Transverse colon (tissue), 4 donors: ENCODE data around the gene RRBP1. TPM values are rescaled to one million over a fixed set of nuclear protein-coding genes. Genes with fewer than 3 reads are reported as not detected.

Experiments
- DNase-seq: peaks from one replicate; pipeline ENCODE4 v3.0.0-alpha.2; 2019
- H3K27ac ChIP-seq, 4 donors: fragments of 200-600 bp; sonication (generic); 2 replicates each; pipeline ENCODE4 v1.5.1; 2016 to 2018; ENCODE audit warnings: inconsistent platforms in 4 of 4
- H3K27me3 ChIP-seq: fragments of 200-600 bp; sonication (generic); 2 replicates; pipeline ENCODE4 v1.5.1; 2017; ENCODE audit warnings: inconsistent platforms
- H3K36me3 ChIP-seq, 4 donors: fragments of 200-600 bp; sonication (generic); 2 replicates each; pipeline ENCODE4 v1.5.1; 2017 to 2019; ENCODE audit warnings: inconsistent platforms in 4 of 4
- H3K4me1 ChIP-seq, 4 donors: fragments of 200-600 bp; sonication (generic); 2 replicates each; pipeline ENCODE4 v1.5.1; 2017 to 2020; ENCODE audit warnings: inconsistent platforms in 4 of 4
- H3K4me3 ChIP-seq, 4 donors: fragments of 200-600 bp; sonication (generic); 1 replicate in 1 of 4; 2 replicates in 3 of 4; pipeline versions ENCODE4 v1.5.1 to v1.6.1; 2017 to 2019; ENCODE audit warnings: inconsistent platforms in 4 of 4
- H3K9me3 ChIP-seq, 2 donors: fragments of 200-600 bp; sonication (generic); 2 replicates each; pipeline ENCODE4 v1.5.1; 2017 to 2019; ENCODE audit warnings: inconsistent platforms in 2 of 2
- EP300 ChIP-seq: sonication (generic); formaldehyde crosslinking; IDR thresholded peaks from one replicate; pipeline ENCODE4 v1.6.1; 2017; ENCODE audit warnings: antibody characterized with exemption, low read depth
- POLR2A ChIP-seq: fragments of 450-650 bp; IDR thresholded peaks from one replicate; pipeline ENCODE4 v1.6.1; 2016; ENCODE audit warnings: antibody characterized with exemption, mild to moderate bottlenecking, moderate library complexity
- POLR2AphosphoS5 ChIP-seq, 3 donors: sonication (generic); formaldehyde crosslinking; IDR thresholded peaks; one replicate each; pipeline ENCODE4 v1.6.1; 2016; ENCODE audit warnings: antibody characterized with exemption in 3 of 3
- WGBS, 2 donors: methylation state at CpG; one replicate each; pipeline ENCODE4 v1.1.5; 2018; ENCODE audit warnings: low coverage in 1 of 2; 5-methylcytosine and 5-hydroxymethylcytosine counted together
- in situ Hi-C, 4 donors: fragments of 200-750 bp; cut with MboI; loops; one replicate each; pipeline versions ENCODE4 v1.15.0 to v1.15.1; 2017; ENCODE audit warnings: low sequenced_read_pairs in 3 of 4, low pct_ligation_motif_present in 1 of 4, low pct_unique_long_range_greater_than_20kb in 1 of 4
- intact Hi-C: fragments of 100-400 bp; cut with DNase I; formaldehyde crosslinking; loops from one replicate; pipeline ENCODE4 v1.15.1; 2023; ENCODE audit warnings: low total_unique reads
- total RNA-seq, 4 donors: library from RNA; depleted of rRNA; stranded (reverse); fragments of >200 nt; gene quantifications; one replicate each; pipeline ENCODE4 v1.1.0, GENCODE V29; 2016
- TF ChIP-seq, protein P1 (sequence below), 5 experiments: fragments of 200-600 bp in 3 of 5; fragments of 450-650 bp in 2 of 5; sonication (generic) in 3 of 5; IDR thresholded peaks; 1 replicate in 2 of 5; 2 replicates in 3 of 5; pipeline ENCODE4 v1.5.1; 2016 to 2017; ENCODE audit warnings: antibody characterized with exemption in 5 of 5, inconsistent platforms in 3 of 5, mild to moderate bottlenecking in 2 of 5, moderate library complexity in 1 of 5

The RRBP1 gene
- total RNA-seq, 4 donors from 2014 or later: 219 to 403 (median 288) TPM

DNA sequence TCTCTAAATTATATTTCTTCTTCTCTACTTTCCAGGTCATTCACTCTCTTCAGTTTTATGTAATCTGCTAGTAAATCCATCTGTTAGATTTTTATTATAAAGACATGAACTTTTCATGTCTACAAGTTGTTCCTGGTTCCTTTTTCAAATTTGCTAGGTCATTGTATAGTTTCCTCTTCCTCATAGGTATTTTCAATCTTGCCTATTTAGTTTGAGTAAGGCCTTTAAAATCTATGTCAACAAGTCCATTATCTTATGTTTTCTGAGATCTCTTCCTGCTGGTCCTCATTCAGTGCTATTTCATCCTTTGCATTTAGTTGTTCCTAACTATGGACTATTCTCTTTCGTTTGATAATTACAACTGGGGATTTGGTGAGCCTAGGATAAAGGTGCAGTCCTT lies 11.0 kb downstream of the RRBP1 start:
- Histone ChIP-seq H3K9me3 (no peaks in the 10 kb centered on the region), H3K4me3 (no peak overlapping the region), H3K36me3 (no peaks in the 10 kb centered on the region), H3K4me1 (peaks cover 0 to 61% (median 15%) of the 10 kb centered on the region in 4 donors), H3K27ac (no peak overlapping the region), H3K27me3 (no peaks in the 10 kb centered on the region)
- intact Hi-C loops: no loop called here
- in situ Hi-C loops: loop anchor here in 3 of 4 donors (10.0 to 25.0 kb wide), 3 partner anchors 224 to 266 kb away; no protein-coding TSS in a partner anchor
- WGBS, 2 donors: 86% methylated on average over 1 of the region's 1 CpG
- DNase-seq: no peak
- TF ChIP-seq POLR2AphosphoS5 (IDR thresholded peaks at IDR 0.05) (no peak), POLR2A (no peak), EP300 (no peak)

DNA sequence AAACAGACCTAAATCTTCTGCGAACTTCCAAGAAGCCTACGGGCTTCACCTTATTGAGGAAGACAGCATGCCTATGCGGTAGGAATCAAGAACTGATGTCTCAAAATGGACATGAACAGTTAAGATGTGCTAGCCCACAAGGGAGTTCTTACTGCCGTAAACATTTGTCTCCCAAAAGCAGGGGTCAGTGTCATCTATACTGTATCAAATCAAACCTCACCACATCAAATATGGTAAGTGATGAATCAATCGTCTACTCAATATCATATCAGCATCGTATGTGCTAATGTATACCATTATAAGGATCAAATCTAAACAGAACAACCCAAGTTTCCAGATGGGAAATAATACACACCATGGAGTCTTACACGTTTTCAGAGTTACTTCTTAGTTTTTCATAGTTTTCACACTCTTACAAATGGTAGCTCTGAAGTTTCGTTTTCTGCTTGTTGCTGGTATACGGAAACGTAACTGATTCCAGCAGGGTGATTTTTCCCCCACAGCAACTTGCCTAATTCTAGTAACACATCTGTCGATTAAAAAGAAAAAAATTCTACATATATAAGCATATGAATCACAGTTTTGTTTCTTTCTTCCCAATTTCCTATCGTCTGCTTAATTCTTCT lies 12.6 kb downstream of the RRBP1 start:
- H3K36me3 ChIP-seq: no peaks in the 10 kb centered on the region
- intact Hi-C loops: no loop called here
- in situ Hi-C loops: loop anchor here in 2 of 4 donors (25.0 kb wide), 2 partner anchors 243 to 268 kb away; no protein-coding TSS in a partner anchor
- H3K27ac ChIP-seq: no peak overlapping the region
- H3K4me1 ChIP-seq: peaks cover 0 to 63% (median 1%) of the 10 kb centered on the region in 4 donors
- TF ChIP-seq EP300: no peak
- TF ChIP-seq POLR2AphosphoS5 (IDR thresholded peaks at IDR 0.05): no peak
- TF ChIP-seq, protein P1, sequence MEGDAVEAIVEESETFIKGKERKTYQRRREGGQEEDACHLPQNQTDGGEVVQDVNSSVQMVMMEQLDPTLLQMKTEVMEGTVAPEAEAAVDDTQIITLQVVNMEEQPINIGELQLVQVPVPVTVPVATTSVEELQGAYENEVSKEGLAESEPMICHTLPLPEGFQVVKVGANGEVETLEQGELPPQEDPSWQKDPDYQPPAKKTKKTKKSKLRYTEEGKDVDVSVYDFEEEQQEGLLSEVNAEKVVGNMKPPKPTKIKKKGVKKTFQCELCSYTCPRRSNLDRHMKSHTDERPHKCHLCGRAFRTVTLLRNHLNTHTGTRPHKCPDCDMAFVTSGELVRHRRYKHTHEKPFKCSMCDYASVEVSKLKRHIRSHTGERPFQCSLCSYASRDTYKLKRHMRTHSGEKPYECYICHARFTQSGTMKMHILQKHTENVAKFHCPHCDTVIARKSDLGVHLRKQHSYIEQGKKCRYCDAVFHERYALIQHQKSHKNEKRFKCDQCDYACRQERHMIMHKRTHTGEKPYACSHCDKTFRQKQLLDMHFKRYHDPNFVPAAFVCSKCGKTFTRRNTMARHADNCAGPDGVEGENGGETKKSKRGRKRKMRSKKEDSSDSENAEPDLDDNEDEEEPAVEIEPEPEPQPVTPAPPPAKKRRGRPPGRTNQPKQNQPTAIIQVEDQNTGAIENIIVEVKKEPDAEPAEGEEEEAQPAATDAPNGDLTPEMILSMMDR (IDR thresholded peaks at IDR 0.05): no peak
- no peak for TF ChIP-seq POLR2A
- 87 to 88% methylated on average over 9 to 12 of the region's 12 CpGs for WGBS, 2 donors
- no peaks in the 10 kb centered on the region for H3K27me3 ChIP-seq
- no peaks in the 10 kb centered on the region for H3K9me3 ChIP-seq
- DNase-seq: no peak
- H3K4me3 ChIP-seq: no peak overlapping the region

DNA sequence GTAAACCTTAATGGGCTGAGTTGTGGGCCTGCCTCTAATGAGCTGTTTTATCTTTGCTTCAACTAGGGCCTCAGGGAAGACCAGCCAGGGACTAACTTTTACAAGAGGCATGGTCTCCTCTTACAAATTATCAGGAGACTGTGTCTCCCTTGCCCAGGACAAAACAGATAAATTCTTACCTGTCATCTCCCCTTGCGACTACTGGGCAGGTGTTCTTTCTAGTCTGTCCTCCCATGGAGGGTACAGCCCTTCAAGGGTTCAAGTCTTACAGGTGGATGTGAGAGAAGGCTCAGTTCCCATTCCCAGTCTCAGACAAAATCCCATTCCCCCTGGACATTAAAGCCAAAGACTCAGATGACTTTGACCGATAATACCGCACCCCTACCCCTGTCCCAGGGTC lies 13.6 kb downstream of the RRBP1 start:
- no peaks in the 10 kb centered on the region for H3K27me3 ChIP-seq
- peaks cover 0 to 57% (median 5%) of the 10 kb centered on the region in 4 donors for H3K4me1 ChIP-seq
- in situ Hi-C loops: loop anchor here in 2 of 4 donors (25.0 kb wide), 2 partner anchors 244 to 269 kb away; no protein-coding TSS in a partner anchor
- no peak overlapping the region for H3K27ac ChIP-seq
- H3K4me3 ChIP-seq: no peak overlapping the region
- no peaks in the 10 kb centered on the region for H3K36me3 ChIP-seq
- no peak for DNase-seq
- no peak for TF ChIP-seq POLR2A
- intact Hi-C loops: no loop called here
- WGBS, 2 donors: 100% methylated on average over 2 to 3 of the region's 3 CpGs
- no peaks in the 10 kb centered on the region for H3K9me3 ChIP-seq

DNA sequence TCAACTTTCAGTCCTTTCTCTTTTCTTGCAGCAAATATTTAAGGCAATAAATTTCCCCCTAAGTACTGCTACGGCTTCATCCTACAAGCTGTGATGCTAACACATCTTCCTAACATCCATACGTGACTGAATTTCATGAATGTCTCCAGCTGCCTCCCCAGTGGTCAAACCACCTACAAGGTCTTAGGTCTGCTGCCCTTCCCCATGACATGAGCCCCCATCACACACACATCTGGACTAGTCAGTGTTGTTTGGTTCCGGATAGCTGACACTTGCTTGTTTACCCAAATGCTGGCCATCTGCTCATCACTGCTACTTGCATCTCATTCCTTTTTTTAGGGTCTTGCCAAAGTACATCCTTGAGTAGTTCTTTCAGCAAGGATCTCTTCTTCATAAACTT lies 14.6 kb downstream of the RRBP1 start:
- no peak overlapping the region for H3K4me3 ChIP-seq
- WGBS, 2 donors: 76% methylated on average over 3 of the region's 3 CpGs; no CpG with 5 or more reads in 1 of the 2 donors
- intact Hi-C loops: no loop called here
- no peak overlapping the region for H3K27ac ChIP-seq
- in situ Hi-C loops: loop anchor here in 2 of 4 donors (25.0 kb wide), 2 partner anchors 245 to 270 kb away; no protein-coding TSS in a partner anchor
- DNase-seq: no peak
- peaks cover 0 to 60% (median 11%) of the 10 kb centered on the region in 4 donors for H3K4me1 ChIP-seq
- TF ChIP-seq, protein P1 (IDR thresholded peaks at IDR 0.05): no peak
- no peak for TF ChIP-seq POLR2AphosphoS5 (IDR thresholded peaks at IDR 0.05)
- TF ChIP-seq POLR2A: no peak
- TF ChIP-seq EP300: no peak
- no peaks in the 10 kb centered on the region for H3K27me3 ChIP-seq
- no peaks in the 10 kb centered on the region for H3K36me3 ChIP-seq
- H3K9me3 ChIP-seq: no peaks in the 10 kb centered on the region

DNA sequence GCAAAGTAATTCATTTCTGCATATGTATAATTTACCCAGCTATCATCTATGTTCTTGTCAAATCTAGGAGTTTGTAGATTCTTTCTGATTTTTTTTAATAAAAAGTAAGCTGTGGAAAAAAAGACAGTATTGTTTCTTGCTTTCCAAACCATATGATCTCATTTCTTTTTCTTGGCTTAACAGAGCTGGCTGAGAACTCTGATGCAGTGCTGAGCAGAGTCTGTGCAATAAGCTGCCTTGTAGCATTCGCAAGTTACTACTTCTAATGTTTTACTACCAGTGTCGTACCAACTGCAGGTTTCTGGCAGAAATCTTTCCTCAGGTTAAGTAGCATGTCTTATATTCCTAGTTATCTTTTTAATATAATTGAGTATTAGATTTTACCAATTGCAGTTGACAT lies 15.6 kb downstream of the RRBP1 start:
- no peak for DNase-seq
- TF ChIP-seq POLR2AphosphoS5 (IDR thresholded peaks at IDR 0.05): no peak
- TF ChIP-seq, protein P1 (IDR thresholded peaks at IDR 0.05): no peak
- TF ChIP-seq EP300: no peak
- no peak for TF ChIP-seq POLR2A
- in situ Hi-C loops (loop anchor here in 2 of 4 donors (25.0 kb wide), 2 partner anchors 246 to 271 kb away; no protein-coding TSS in a partner anchor), intact Hi-C loops (no loop called here)
- WGBS, 2 donors: 75% methylated on average over 2 of the region's 2 CpGs; no CpG with 5 or more reads in 1 of the 2 donors
- Histone ChIP-seq H3K4me1 (peaks cover 1 to 62% (median 18%) of the 10 kb centered on the region in 4 donors), H3K9me3 (no peaks in the 10 kb centered on the region), H3K27ac (no peak overlapping the region), H3K4me3 (no peak overlapping the region), H3K27me3 (no peaks in the 10 kb centered on the region), H3K36me3 (no peaks in the 10 kb centered on the region)
